GM12878 (cell line): ENCODE measurements around the gene NAA10.

Experiments
- CREB1 ChIP-seq: IDR thresholded peaks from 2 replicates; pipeline ENCODE4 v1.6.1; 2012; ENCODE audit warnings: low read depth, mild to moderate bottlenecking, inconsistent platforms
- FOS ChIP-seq: IDR thresholded peaks from 3 replicates; pipeline ENCODE4 v1.6.1; 2011; ENCODE audit warnings: borderline replicate concordance; ENCODE audit not compliant: insufficient read length; ENCODE audit errors: extremely low read depth
- POLR2AphosphoS5 ChIP-seq: IDR thresholded peaks from 2 replicates; pipeline ENCODE4 v1.6.1; 2011; ENCODE audit warnings: mild to moderate bottlenecking, low read length, inconsistent platforms
- SMAD5 ChIP-seq: IDR thresholded peaks from 2 replicates; pipeline ENCODE4 v1.6.1; 2016; ENCODE audit warnings: antibody characterized with exemption, low read depth
- SPI1 ChIP-seq: IDR thresholded peaks from 2 replicates; pipeline ENCODE4 v1.6.1; 2011; ENCODE audit warnings: low read depth, mild to moderate bottlenecking, low read length, moderate library complexity, borderline replicate concordance; ENCODE audit not compliant: insufficient read depth
- SUZ12 ChIP-seq: fragments of 200-600 bp; sonication (generic); IDR thresholded peaks from one replicate; pipeline ENCODE4 v1.6.1; 2018; ENCODE audit warnings: antibody characterized with exemption, mild to moderate bottlenecking; ENCODE audit not compliant: unreplicated experiment
- YY1 ChIP-seq: IDR thresholded peaks from 2 replicates; pipeline ENCODE4 v1.6.1; 2011; ENCODE audit warnings: low read depth, mild to moderate bottlenecking, low read length
- ZSCAN29 ChIP-seq: fragments of 450-650 bp; IDR thresholded peaks from 2 replicates; pipeline ENCODE4 v1.6.1; 2017; ENCODE audit warnings: mild to moderate bottlenecking, moderate library complexity
- TF ChIP-seq, protein P1 (sequence below): IDR thresholded peaks from 2 replicates; pipeline ENCODE4 v1.6.1; 2011; ENCODE audit warnings: low read depth, mild to moderate bottlenecking, low read length, moderate library complexity, borderline replicate concordance; ENCODE audit errors: extremely low read depth
- TF ChIP-seq, protein P2 (sequence below), 3 experiments: IDR thresholded peaks in 2 of 3; conservative IDR thresholded peaks in 1 of 3; 2 replicates each; pipeline ENCODE4 v1.5.1; 2011; ENCODE audit warnings: low read depth in 3 of 3, low read length in 3 of 3, mild to moderate bottlenecking in 3 of 3, control low read depth in 2 of 3, moderate library complexity in 2 of 3, inconsistent platforms in 1 of 3, mixed read lengths in 1 of 3; ENCODE audit not compliant: control insufficient read depth in 2 of 3, insufficient read depth in 1 of 3; ENCODE audit errors: extremely low read depth in 1 of 3

DNA sequence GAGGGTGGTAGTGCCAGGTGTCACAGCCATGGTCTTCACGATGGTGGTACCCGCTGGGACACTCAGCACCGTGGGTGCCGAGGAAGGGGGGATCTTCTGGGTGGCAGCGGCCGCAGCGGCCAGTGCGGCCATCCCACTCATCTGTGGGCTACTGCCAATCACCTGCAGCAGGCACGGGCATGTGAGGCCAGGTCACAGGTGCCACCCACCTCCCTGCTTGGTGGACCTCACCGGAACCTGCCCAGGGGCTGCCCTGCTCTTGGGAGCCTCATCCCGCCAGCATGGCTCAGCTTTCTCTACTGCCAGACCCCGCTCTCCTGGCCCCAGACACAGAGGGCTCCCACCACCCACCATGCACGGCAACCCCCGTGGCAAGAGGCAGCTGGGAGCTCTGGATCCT, 23.8 kb upstream of the NAA10 start:
- TF ChIP-seq YY1 (no peak), SUZ12 (no peak), CREB1 (no peak), POLR2AphosphoS5 (no peak), FOS (no peak), SMAD5 (no peak), ZSCAN29 (no peak), SPI1 (no peak)
- TF ChIP-seq, protein P1, sequence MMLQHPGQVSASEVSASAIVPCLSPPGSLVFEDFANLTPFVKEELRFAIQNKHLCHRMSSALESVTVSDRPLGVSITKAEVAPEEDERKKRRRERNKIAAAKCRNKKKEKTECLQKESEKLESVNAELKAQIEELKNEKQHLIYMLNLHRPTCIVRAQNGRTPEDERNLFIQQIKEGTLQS, result no peak
- TF ChIP-seq, protein P2, sequence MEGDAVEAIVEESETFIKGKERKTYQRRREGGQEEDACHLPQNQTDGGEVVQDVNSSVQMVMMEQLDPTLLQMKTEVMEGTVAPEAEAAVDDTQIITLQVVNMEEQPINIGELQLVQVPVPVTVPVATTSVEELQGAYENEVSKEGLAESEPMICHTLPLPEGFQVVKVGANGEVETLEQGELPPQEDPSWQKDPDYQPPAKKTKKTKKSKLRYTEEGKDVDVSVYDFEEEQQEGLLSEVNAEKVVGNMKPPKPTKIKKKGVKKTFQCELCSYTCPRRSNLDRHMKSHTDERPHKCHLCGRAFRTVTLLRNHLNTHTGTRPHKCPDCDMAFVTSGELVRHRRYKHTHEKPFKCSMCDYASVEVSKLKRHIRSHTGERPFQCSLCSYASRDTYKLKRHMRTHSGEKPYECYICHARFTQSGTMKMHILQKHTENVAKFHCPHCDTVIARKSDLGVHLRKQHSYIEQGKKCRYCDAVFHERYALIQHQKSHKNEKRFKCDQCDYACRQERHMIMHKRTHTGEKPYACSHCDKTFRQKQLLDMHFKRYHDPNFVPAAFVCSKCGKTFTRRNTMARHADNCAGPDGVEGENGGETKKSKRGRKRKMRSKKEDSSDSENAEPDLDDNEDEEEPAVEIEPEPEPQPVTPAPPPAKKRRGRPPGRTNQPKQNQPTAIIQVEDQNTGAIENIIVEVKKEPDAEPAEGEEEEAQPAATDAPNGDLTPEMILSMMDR (IDR thresholded peaks at IDR 0.05 in 2 of 3, conservative IDR thresholded peaks at IDR 0.05 in 1 of 3; ENCODE audit: control insufficient read depth in 2 of 3, extremely low read depth in 1 of 3, insufficient read depth in 1 of 3, low read depth in 3 of 3, low read length in 3 of 3), result no peak
